ENCODE results near the gene PPP5C. TPM values are rescaled to one million over a fixed set of nuclear protein-coding genes. Genes with fewer than 3 reads are reported as not detected.

Gene PPP5C
- polyA plus RNA-seq, 3 donors: 9.9 to 76.3 (median 12.6) TPM

- H3K9me3 Mint-ChIP-seq: peaks cover 0 to 2% (median 0%) of the 10 kb centered on the region in 7 donors
- intact Hi-C loops (cut with micrococcal nuclease): no loop called here
- no peaks in the 10 kb centered on the region for H4K20me1 ChIP-seq (ENCODE audit: insufficient read depth, low read length)
- peaks cover 0 to 7% (median 3%) of the 10 kb centered on the region in 3 donors for H3K27me3 Mint-ChIP-seq (ENCODE audit: low read depth in 3 of 3)
- no peak overlapping the region for H3K4me3 Mint-ChIP-seq
- H3K79me2 ChIP-seq (ENCODE audit: insufficient read depth, low read length): no peaks in the 10 kb centered on the region
- no peak overlapping the region for H3K27ac ChIP-seq (ENCODE audit: low read depth in 1 of 2, low read length in 2 of 2)
- H3K4me1 ChIP-seq (ENCODE audit: control insufficient read depth in 1 of 2, insufficient read depth in 2 of 2, low read length in 2 of 2): no peaks in the 10 kb centered on the region
- no peak overlapping the region for H3K4me2 ChIP-seq (replicated peaks; ENCODE audit: extremely low read depth, low read length, poor library complexity, severe bottlenecking)
- no peak for DNase-seq
- no peaks in the 10 kb centered on the region for H3K27me3 ChIP-seq (ENCODE audit: control insufficient read depth in 2 of 2, insufficient read depth in 2 of 2, low read length in 2 of 2)
- H2AFZ ChIP-seq (ENCODE audit: insufficient read depth, low read depth, low read length, poor library complexity, severe bottlenecking): no peak overlapping the region
- no peak for TF ChIP-seq CTCF (IDR thresholded peaks at IDR 0.05)
- no peak overlapping the region for H3K4me3 ChIP-seq (replicated peaks in 1 of 3; ENCODE audit: low read depth in 2 of 3, low read length in 3 of 3)
- peaks cover 3% of the 10 kb centered on the region for H3K4me1 Mint-ChIP-seq
- WGBS (ENCODE audit: insufficient coverage): 59% methylated on average over 2 of the region's 2 CpGs
- H3K9ac ChIP-seq (ENCODE audit: insufficient read depth, low read length, poor library complexity, severe bottlenecking): no peak overlapping the region
- H3K27ac Mint-ChIP-seq: no peak overlapping the region
- no peaks in the 10 kb centered on the region for H3K9me3 ChIP-seq (replicated peaks in 1 of 2; ENCODE audit: control insufficient read depth in 1 of 2, insufficient read depth in 1 of 2, low read length in 2 of 2)
- H3K36me3 ChIP-seq (replicated peaks in 1 of 2; ENCODE audit: control insufficient read depth in 1 of 2, insufficient read depth in 2 of 2, low read length in 2 of 2): no peaks in the 10 kb centered on the region
- no peaks in the 10 kb centered on the region for H3K36me3 Mint-ChIP-seq
Observed at GRCh38 chr19:46317339-46317738, 29.5 kb upstream of the PPP5C start.

- no peaks in the 10 kb centered on the region for H3K9me3 ChIP-seq (replicated peaks in 1 of 2; ENCODE audit: control insufficient read depth in 1 of 2, insufficient read depth in 1 of 2, low read length in 2 of 2)
- no peak for TF ChIP-seq CTCF (IDR thresholded peaks at IDR 0.05)
- no peak overlapping the region for H3K4me3 ChIP-seq (replicated peaks in 1 of 3; ENCODE audit: low read depth in 2 of 3, low read length in 3 of 3)
- no peaks in the 10 kb centered on the region for H3K4me1 ChIP-seq (ENCODE audit: control insufficient read depth in 1 of 2, insufficient read depth in 2 of 2, low read length in 2 of 2)
- H3K27me3 ChIP-seq (ENCODE audit: control insufficient read depth in 2 of 2, insufficient read depth in 2 of 2, low read length in 2 of 2): no peaks in the 10 kb centered on the region
- 100% methylated on average over 1 of the region's 6 CpGs for WGBS (ENCODE audit: insufficient coverage)
- H2AFZ ChIP-seq (ENCODE audit: insufficient read depth, low read depth, low read length, poor library complexity, severe bottlenecking): no peak overlapping the region
- no peak for DNase-seq
- no peak overlapping the region for H3K27ac ChIP-seq (ENCODE audit: low read depth in 1 of 2, low read length in 2 of 2)
- peaks cover 0 to 7% (median 3%) of the 10 kb centered on the region in 3 donors for H3K27me3 Mint-ChIP-seq (ENCODE audit: low read depth in 3 of 3)
- peaks cover 0 to 4% (median 2%) of the 10 kb centered on the region in 7 donors for H3K9me3 Mint-ChIP-seq
- no peaks in the 10 kb centered on the region for H4K20me1 ChIP-seq (ENCODE audit: insufficient read depth, low read length)
- no peaks in the 10 kb centered on the region for H3K79me2 ChIP-seq (ENCODE audit: insufficient read depth, low read length)
- peaks cover 3% of the 10 kb centered on the region for H3K4me1 Mint-ChIP-seq
- H3K36me3 ChIP-seq (replicated peaks in 1 of 2; ENCODE audit: control insufficient read depth in 1 of 2, insufficient read depth in 2 of 2, low read length in 2 of 2): no peaks in the 10 kb centered on the region
- H3K9ac ChIP-seq (ENCODE audit: insufficient read depth, low read length, poor library complexity, severe bottlenecking): no peak overlapping the region
- no peaks in the 10 kb centered on the region for H3K36me3 Mint-ChIP-seq
- no peak overlapping the region for H3K4me2 ChIP-seq (replicated peaks; ENCODE audit: extremely low read depth, low read length, poor library complexity, severe bottlenecking)
- H3K4me3 Mint-ChIP-seq: no peak overlapping the region
- intact Hi-C loops (cut with micrococcal nuclease): no loop called here
- H3K27ac Mint-ChIP-seq: peak overlapping the region in 1 of 7 donors; percentile 37
Observed at GRCh38 chr19:46319613-46320012, 27.3 kb upstream of the PPP5C start.
